Activated CD4-positive, alpha-beta T cell treated with anti-CD3 and anti-CD28 coated beads, Interleukin-2, amount 50 U/mL, for 48 hours (primary cell): Measurements from ENCODE around the gene RTRAF.

Experiments used
- DNase-seq, 2 experiments: peaks; one replicate each; pipeline ENCODE4 v3.0.0-alpha.2; 2020

RTRAF gene

GRCh38 chr14:52051871-52052270 lies 62.5 kb downstream of the RTRAF start:
- no peak for DNase-seq

- DNase-seq, result no peak
Measured at GRCh38 chr14:52052288-52052943, 63.1 kb downstream of the RTRAF start.

- no peak for DNase-seq
Measured at GRCh38 chr14:52053044-52053443, 63.7 kb downstream of the RTRAF start.

- no peak for DNase-seq
Measured at GRCh38 chr14:52054678-52055077, 65.3 kb downstream of the RTRAF start.

GRCh38 chr14:52055167-52055566 lies 65.8 kb downstream of the RTRAF start:
- DNase-seq, result no peak

- DNase-seq, result no peak
Measured at GRCh38 chr14:52058341-52058740, 69.0 kb downstream of the RTRAF start.

- DNase-seq, result no peak
Measured at GRCh38 chr14:52059649-52060048, 70.3 kb downstream of the RTRAF start.

GRCh38 chr14:52060080-52060479 lies 70.7 kb downstream of the RTRAF start:
- DNase-seq, result no peak
